ENCODE data around the gene FOXL3.

The FOXL3 gene

DNA sequence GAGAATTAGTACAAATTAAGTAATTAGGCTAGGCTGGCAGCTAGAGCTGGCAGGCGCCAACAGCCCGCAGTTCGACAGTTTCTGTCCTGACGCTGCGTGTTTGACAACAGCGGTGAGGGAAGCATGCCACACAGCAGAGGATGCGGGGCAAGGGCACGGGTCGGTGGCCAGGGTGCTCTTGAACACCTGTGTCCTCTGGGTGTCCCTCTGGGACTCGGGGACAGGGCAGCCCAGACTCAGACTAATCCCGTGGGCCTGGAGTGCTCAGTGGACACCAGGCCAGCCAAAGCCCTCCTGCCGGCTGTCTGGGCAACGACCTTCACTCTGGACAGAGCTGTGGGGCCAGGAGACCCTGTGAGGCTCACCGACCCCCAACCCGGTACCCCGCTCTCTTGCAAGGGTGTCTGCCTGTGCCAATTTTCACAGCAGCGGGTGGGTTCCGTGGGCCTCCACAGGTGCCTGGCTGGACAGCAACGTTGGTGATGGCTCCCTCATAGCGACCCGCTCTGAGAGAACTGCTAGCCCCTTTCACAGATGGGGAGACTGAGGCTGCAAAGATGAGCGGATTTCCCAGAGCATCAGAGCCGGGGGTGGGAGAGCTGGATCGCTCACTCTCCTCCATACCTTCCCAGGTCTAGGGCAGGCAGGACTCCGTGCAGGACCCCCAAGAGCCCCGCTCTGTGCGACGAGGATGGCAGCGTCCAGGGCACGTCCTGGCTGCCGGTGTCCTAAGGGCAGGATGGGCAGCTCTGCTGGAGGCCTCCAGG lies 48.5 kb downstream of the FOXL3 start:
- H3K27ac ChIP-seq (ENCODE audit: low read depth, low read length), result no peak overlapping the region
- no peak overlapping the region for H2AFZ ChIP-seq (ENCODE audit: low read depth, low read length, severe bottlenecking)
- H3K4me2 ChIP-seq (ENCODE audit: low read depth, low read length, poor library complexity, severe bottlenecking), result no peak overlapping the region
- no peaks in the 10 kb centered on the region for H3F3A ChIP-seq (ENCODE audit: insufficient read depth)
- no peak overlapping the region for H3K4me3 ChIP-seq (ENCODE audit: insufficient read depth, low read length, poor library complexity, severe bottlenecking)
- no peaks in the 10 kb centered on the region for H3K36me3 ChIP-seq (ENCODE audit: low read length)
- H3K9me3 ChIP-seq (ENCODE audit: insufficient read depth, low read length), result peaks cover 10% of the 10 kb centered on the region; the same call in 1 of the 2 replicates
- H3K79me2 ChIP-seq (ENCODE audit: insufficient read depth, low read length), result no peaks in the 10 kb centered on the region
- H3K9me2 ChIP-seq (replicated peaks; ENCODE audit: insufficient read depth, low read length), result no peaks in the 10 kb centered on the region
- H3K27me3 ChIP-seq (ENCODE audit: low read length), result no peaks in the 10 kb centered on the region
- TF ChIP-seq EZH2phosphoT487 (conservative IDR thresholded peaks at IDR 0.05; ENCODE audit: low read length) (no peak), CTCF (IDR thresholded peaks at IDR 0.05; ENCODE audit: insufficient read depth, low read length, poor library complexity, severe bottlenecking) (no peak)
- no peaks in the 10 kb centered on the region for H4K20me1 ChIP-seq (ENCODE audit: low read depth, low read length)
- no peak overlapping the region for H3K9ac ChIP-seq (ENCODE audit: low read length)

DNA sequence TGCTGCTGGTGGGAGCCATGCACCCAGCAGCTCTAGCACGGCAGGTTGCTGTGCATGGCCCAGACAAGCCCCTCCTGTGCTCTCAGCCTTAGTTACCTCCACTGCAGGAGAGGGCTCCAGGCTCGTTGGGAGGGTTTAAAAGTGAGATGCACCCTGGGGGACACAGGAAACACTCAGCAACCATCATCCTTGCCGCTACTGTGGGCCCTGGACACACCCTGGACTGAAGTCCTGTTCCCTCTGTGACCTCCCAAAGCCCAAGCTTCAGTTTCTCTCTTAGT lies 49.0 kb downstream of the FOXL3 start:
- Histone ChIP-seq H3K4me2 (ENCODE audit: low read depth, low read length, poor library complexity, severe bottlenecking) (no peak overlapping the region), H2AFZ (ENCODE audit: low read depth, low read length, severe bottlenecking) (no peak overlapping the region), H3K27ac (ENCODE audit: low read depth, low read length) (no peak overlapping the region), H3K79me2 (ENCODE audit: insufficient read depth, low read length) (no peaks in the 10 kb centered on the region), H3F3A (ENCODE audit: insufficient read depth) (no peaks in the 10 kb centered on the region), H4K20me1 (ENCODE audit: low read depth, low read length) (no peaks in the 10 kb centered on the region), H3K27me3 (ENCODE audit: low read length) (no peaks in the 10 kb centered on the region), H3K9me3 (ENCODE audit: insufficient read depth, low read length) (peaks cover 10% of the 10 kb centered on the region; the same call in 1 of the 2 replicates), H3K9ac (ENCODE audit: low read length) (no peak overlapping the region), H3K36me3 (ENCODE audit: low read length) (no peaks in the 10 kb centered on the region), H3K9me2 (replicated peaks; ENCODE audit: insufficient read depth, low read length) (no peaks in the 10 kb centered on the region), H3K4me3 (ENCODE audit: insufficient read depth, low read length, poor library complexity, severe bottlenecking) (no peak overlapping the region)
- no peak for TF ChIP-seq EZH2phosphoT487 (conservative IDR thresholded peaks at IDR 0.05; ENCODE audit: low read length)
- no peak for TF ChIP-seq CTCF (IDR thresholded peaks at IDR 0.05; ENCODE audit: insufficient read depth, low read length, poor library complexity, severe bottlenecking)

- TF ChIP-seq EZH2phosphoT487 (conservative IDR thresholded peaks at IDR 0.05; ENCODE audit: low read length) (no peak), CTCF (IDR thresholded peaks at IDR 0.05; ENCODE audit: insufficient read depth, low read length, poor library complexity, severe bottlenecking) (no peak)
- no peak overlapping the region for H3K4me3 ChIP-seq (ENCODE audit: insufficient read depth, low read length, poor library complexity, severe bottlenecking)
- no peaks in the 10 kb centered on the region for H3K79me2 ChIP-seq (ENCODE audit: insufficient read depth, low read length)
- no peaks in the 10 kb centered on the region for H3K36me3 ChIP-seq (ENCODE audit: low read length)
- no peaks in the 10 kb centered on the region for H3F3A ChIP-seq (ENCODE audit: insufficient read depth)
- H3K9me2 ChIP-seq (replicated peaks; ENCODE audit: insufficient read depth, low read length), result no peaks in the 10 kb centered on the region
- no peak overlapping the region for H3K27ac ChIP-seq (ENCODE audit: low read depth, low read length)
- no peak overlapping the region for H2AFZ ChIP-seq (ENCODE audit: low read depth, low read length, severe bottlenecking)
- H3K4me2 ChIP-seq (ENCODE audit: low read depth, low read length, poor library complexity, severe bottlenecking), result no peak overlapping the region
- no peaks in the 10 kb centered on the region for H4K20me1 ChIP-seq (ENCODE audit: low read depth, low read length)
- no peaks in the 10 kb centered on the region for H3K27me3 ChIP-seq (ENCODE audit: low read length)
- peaks cover 3% of the 10 kb centered on the region; the same call in 1 of the 2 replicates for H3K9me3 ChIP-seq (ENCODE audit: insufficient read depth, low read length)
- H3K9ac ChIP-seq (ENCODE audit: low read length), result no peak overlapping the region
Observed at GRCh38 chr7:339696-340095, 49.7 kb downstream of the FOXL3 start.

All from SU-DHL-6 (cell line).